Cardiac septum (tissue), 1 donor: ENCODE measurements around the gene IREB2. TPM values are rescaled to one million over a fixed set of nuclear protein-coding genes. Genes with fewer than 3 reads are reported as not detected.

Source experiments
- DNase-seq: peaks from one replicate; pipeline ENCODE4 v3.0.0-alpha.2; 2020; ENCODE audit warnings: low spot score
- intact Hi-C: fragments of 100-400 bp; cut with DNase I; formaldehyde crosslinking; loops from one replicate; pipeline ENCODE4 v1.14.0; 2022
- long read RNA-seq: library from polyadenylated mRNA; unstranded; transcript quantifications from one replicate; pipeline ENCODE4 v2.0.0, GENCODE V29; 2021
- total RNA-seq: library from RNA; stranded (reverse); fragmentation: NEBNext Ultra II Directional; extraction: Animal tissue kit (Norgen Biotek cat#: 25700); gene quantifications from one replicate; pipeline ENCODE4 v1.2.1, GENCODE V29; 2021
- donor health status: DM: no; HTN: no; CAD: no.

The IREB2 gene, protein sequence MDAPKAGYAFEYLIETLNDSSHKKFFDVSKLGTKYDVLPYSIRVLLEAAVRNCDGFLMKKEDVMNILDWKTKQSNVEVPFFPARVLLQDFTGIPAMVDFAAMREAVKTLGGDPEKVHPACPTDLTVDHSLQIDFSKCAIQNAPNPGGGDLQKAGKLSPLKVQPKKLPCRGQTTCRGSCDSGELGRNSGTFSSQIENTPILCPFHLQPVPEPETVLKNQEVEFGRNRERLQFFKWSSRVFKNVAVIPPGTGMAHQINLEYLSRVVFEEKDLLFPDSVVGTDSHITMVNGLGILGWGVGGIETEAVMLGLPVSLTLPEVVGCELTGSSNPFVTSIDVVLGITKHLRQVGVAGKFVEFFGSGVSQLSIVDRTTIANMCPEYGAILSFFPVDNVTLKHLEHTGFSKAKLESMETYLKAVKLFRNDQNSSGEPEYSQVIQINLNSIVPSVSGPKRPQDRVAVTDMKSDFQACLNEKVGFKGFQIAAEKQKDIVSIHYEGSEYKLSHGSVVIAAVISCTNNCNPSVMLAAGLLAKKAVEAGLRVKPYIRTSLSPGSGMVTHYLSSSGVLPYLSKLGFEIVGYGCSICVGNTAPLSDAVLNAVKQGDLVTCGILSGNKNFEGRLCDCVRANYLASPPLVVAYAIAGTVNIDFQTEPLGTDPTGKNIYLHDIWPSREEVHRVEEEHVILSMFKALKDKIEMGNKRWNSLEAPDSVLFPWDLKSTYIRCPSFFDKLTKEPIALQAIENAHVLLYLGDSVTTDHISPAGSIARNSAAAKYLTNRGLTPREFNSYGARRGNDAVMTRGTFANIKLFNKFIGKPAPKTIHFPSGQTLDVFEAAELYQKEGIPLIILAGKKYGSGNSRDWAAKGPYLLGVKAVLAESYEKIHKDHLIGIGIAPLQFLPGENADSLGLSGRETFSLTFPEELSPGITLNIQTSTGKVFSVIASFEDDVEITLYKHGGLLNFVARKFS
- 28.0 TPM for total RNA-seq
- long read RNA-seq, full-length matches to known transcripts, result 4 of 19 reads
- long read RNA-seq, partial matches to known transcripts, result 4 of 19 reads
- long read RNA-seq, other reads (novel, unspliced or antisense), result 11 of 19 reads

- intact Hi-C loops, result loop anchor here (5.0 kb wide), 2 partner anchors 141 to 291 kb away; partner anchors contain the start of genes IDH3A and SKIC8
- DNase-seq, result peak; percentile 99
Observed at GRCh38 chr15:78437762-78438618, at the start of gene IREB2. IREB2 (plus strand) TSS chr15:78438216; CDS start chr15:78438338, 122 bp downstream.

DNA sequence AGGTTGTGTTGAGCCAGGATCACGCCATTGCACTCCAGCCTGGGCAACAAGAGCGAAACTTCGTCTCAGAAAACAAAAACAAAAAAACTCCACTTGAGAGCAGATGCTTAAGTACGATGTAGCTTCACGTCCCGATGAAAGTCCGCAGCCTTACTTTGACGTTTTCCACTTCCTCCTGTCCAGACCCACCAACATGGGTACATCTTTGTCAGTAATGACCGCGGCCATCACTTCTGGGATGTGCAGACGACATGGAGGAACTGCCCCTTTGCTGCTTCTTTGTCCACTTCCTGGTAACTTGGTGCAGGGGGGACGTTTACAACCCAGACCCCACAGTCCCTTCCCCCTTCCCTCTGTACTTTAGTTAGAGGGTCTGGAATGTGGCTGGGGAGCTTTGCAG, 49.2 kb upstream of the IREB2 start:
- intact Hi-C loops, result no loop called here
- no peak for DNase-seq

DNA sequence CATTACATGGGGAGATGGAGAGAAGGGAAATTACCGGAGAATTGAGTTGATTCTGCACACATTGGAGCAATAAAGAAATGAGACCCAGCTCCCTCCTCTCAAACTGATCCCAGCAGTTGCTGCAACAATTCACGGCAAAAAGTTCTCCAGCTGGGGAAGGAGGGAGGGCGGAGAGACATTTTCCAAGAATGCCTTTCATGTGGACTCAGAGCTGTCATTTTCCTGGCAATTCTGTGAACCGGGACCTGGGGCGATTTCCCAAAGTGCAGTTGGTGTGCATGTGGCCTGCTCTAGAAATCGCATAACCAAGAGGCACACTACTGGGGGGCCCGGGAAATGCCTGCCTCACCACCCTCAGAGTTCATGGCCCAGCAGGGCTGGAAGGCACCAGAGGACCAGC, 48.7 kb upstream of the IREB2 start:
- intact Hi-C loops, result no loop called here
- no peak for DNase-seq

DNA sequence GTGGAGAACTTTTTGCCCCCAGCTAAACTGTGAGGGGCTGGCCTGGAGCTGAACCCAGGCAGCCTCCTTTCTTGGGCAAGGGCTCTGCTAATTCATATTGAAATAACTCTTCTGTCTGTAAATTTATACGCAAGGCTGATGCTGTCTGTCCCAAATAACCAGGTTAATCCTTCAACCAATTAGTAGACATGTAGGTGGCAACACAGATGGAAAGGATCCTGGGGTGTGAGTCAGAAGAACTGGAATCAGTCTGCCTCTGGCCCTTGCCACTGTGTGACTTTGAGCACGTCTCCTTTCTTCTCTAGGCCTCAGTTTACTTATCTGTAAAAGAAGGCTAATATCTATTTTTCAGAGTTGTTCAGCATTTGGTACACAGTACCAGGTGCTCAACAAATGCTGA, 48.3 kb upstream of the IREB2 start:
- DNase-seq, result no peak
- intact Hi-C loops, result no loop called here

- intact Hi-C loops, result no loop called here
- DNase-seq, result no peak
Observed at GRCh38 chr15:78390242-78390641, 47.8 kb upstream of the IREB2 start.

DNA sequence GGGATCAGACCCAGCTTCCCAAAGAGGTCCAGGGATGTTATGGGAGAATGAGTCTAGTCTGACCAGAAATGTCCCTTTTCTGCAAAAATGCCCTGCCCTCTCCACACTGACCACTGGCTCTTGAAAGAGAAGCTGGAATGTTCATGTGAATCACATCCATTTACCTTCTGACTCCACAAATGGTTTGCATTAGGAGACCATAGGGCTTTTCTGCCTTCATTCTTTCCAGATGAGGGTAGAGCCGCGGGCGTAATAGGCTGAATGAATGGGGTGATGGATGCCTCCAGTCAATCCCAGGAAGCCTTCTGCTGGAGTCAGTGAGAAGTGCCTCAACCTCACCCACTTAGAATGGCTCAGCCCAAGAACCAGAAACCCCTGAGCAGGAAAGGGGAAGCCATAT, 47.2 kb upstream of the IREB2 start:
- no peak for DNase-seq
- intact Hi-C loops, result no loop called here

DNA sequence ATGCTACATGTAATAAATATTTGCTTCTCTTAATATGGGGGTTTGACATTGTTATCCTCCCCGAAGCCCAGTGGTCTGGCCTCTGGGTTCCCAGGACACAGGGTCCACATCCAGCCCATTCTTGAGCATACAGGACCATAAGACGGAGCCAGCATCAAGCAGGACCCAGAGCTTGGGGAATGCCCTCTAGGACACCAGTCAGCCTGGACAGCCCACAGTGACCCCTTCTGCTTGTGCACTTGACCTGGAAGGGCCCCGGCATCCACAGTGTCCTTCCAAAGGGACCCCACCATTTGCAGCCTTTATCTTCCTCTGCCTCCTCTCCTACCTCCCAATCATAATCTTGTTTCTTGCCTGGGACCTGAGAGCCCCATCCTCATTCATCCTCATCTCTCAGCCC, 46.2 kb upstream of the IREB2 start:
- no peak for DNase-seq
- intact Hi-C loops, result no loop called here

GRCh38 chr15:78392430-78392829, 45.6 kb upstream of the IREB2 start:
- intact Hi-C loops, result no loop called here
- no peak for DNase-seq

DNA sequence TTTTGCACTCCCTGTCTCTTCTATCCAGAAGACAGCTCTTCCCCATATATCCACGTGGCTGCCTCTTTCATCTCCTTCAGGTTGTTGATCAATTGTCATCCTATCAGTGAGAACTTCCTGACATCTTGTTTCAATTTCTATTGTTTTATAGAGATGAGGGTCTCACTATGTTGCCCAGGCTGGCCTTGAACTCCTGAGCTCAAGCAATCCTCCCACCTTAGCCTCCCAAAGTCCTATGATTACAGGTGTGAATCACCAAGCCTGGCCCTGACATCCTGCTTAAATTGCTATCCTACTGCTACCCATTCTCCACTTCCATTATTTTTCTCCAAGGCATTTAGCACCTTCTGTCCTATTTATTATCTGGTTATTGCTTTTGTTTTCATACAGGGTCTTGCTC, 44.9 kb upstream of the IREB2 start:
- no peak for DNase-seq
- intact Hi-C loops, result no loop called here

GRCh38 chr15:78394026-78394425, 44.0 kb upstream of the IREB2 start:
- intact Hi-C loops, result no loop called here
- DNase-seq, result no peak

GRCh38 chr15:78394981-78395616, 42.9 kb upstream of the IREB2 start:
- intact Hi-C loops, result no loop called here
- DNase-seq, result no peak

DNA sequence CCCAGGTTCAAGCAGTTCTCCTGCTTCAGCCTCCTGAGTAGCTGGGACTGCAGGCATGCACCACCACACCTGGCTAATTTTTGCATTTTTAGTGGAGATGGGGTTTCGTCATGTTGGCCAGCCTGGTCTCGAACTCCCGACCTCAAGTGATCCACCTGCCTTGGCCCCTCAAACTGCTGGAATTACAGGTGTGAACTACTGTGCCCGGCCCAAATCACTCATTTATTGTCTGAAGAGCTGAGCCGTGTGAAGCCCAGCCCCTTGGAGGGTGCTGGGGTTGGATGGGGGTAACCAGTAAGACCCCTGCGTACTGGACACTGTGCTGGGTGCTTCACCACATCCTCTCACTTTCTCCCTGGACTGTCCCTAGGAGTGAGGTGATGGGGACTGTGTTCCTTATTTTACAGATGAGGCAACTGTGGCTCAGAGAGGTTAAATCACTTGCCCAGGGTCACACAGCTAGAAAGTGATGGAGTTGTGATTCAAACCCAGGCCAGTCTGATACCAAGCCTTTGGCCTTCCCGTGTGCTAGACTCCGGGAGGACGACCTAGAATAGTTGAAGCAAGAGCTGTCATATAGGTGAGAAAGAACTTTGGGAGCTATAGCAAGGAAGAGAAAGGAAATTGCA, 41.7 kb upstream of the IREB2 start:
- no peak for DNase-seq
- intact Hi-C loops, result no loop called here

GRCh38 chr15:78396976-78397375, 41.0 kb upstream of the IREB2 start:
- intact Hi-C loops, result no loop called here
- DNase-seq, result no peak

DNA sequence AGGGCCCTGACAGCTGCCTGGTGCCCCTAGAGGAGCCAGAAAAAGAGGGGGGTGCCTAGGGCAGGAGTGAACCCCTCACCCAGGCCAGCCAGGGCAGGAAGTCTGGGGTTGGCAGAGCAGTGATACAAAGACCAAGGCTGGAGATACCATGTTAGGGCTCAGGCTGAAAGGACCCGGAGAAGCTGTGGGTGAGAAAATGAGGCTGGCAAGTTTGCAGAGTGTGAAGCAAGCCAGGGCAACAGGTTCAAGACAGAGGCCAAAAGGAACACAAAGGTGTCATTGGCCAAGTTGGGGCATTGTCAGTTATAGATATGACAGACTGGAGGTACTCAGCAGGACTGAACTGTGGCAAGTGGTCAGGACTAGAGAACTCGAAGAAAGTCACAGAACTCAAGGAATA, 40.6 kb upstream of the IREB2 start:
- no peak for DNase-seq
- intact Hi-C loops, result no loop called here

DNA sequence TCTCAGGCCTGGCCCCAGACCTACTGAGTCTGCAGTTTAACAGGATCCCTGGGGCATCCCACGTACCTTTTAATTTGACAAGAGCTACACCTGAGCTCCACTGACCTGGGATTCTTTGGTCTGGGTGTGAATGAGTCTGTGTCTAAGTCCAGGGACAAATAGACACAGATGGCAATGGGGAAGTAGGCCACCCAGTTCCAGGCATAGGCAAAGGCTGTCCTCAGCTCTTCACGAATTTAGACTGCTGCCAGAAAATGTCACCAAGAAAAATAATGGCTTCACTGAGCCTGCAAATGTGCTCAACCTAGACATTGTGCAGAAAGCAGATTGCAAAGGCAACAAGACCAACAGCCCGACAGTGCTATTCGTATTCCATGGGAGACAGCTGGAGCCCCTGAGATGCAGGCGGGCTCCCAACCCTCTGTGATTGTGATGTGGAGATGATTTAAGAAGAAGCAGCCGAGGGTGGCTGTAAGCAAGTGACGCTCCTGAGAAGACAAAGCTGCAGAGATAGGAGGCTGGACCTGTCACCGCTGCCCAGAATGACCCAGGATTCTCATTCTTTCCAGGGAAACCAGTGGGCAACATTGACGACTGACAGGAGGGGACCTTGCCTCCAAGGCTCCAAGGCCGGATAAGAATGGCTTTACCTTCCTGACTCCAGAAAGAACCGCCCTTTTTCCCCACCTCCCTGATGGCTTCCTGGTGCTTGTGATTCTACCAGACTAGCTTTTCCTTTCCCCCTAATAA, 39.8 kb upstream of the IREB2 start:
- no peak for DNase-seq
- intact Hi-C loops, result no loop called here

DNA sequence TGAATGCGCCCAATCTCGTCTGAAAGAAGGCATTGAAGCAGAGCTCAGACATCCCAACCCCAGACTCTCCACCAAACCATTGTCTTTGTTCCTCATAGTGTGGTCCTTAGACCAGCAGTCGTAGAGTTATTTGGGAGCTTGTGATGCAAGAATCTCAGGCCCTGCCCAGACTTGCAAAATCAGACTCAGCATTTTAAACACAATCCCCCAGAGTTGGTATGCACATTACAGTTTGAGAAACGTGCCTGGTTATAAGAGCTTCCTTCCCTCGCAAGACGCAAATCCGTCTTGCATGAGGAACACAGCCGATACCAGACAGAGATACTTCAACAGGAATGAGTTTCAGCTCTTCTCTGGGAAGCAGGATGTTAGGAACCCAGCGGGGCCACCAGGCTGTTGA, 38.9 kb upstream of the IREB2 start:
- intact Hi-C loops, result no loop called here
- no peak for DNase-seq

- intact Hi-C loops, result no loop called here
- DNase-seq, result no peak
Observed at GRCh38 chr15:78402061-78402610, 35.9 kb upstream of the IREB2 start.

DNA sequence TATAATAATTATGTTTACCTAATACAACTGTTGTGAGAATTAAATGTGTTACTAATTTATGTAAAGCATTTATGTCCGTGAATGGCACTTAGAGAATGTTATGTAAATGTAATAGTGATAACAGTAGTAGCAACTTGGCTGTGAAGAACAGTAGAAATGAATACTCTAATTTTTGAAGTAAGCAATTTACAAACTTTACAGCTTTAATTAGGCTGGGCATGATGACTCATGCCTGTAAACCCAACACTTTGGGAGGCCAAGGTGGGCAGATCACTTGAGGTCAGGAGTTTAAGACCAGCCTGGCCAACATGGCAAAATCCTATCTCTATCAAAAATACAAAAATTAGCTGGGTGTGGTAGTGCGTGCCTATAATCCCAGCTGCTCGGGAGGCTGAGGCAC, 33.9 kb upstream of the IREB2 start:
- intact Hi-C loops, result no loop called here

More for the DNA sequence above, 33.9 kb upstream of the IREB2 start:
- no peak for DNase-seq
